Raji (cell line): ENCODE data around the gene BCL2L13.

Experiments
- POLR2A ChIP-seq: IDR thresholded peaks from 2 replicates; pipeline ENCODE4 v1.6.1; 2011; ENCODE audit warnings: low read depth, low read length, control low read depth; ENCODE audit not compliant: insufficient read depth

BCL2L13 gene

DNA sequence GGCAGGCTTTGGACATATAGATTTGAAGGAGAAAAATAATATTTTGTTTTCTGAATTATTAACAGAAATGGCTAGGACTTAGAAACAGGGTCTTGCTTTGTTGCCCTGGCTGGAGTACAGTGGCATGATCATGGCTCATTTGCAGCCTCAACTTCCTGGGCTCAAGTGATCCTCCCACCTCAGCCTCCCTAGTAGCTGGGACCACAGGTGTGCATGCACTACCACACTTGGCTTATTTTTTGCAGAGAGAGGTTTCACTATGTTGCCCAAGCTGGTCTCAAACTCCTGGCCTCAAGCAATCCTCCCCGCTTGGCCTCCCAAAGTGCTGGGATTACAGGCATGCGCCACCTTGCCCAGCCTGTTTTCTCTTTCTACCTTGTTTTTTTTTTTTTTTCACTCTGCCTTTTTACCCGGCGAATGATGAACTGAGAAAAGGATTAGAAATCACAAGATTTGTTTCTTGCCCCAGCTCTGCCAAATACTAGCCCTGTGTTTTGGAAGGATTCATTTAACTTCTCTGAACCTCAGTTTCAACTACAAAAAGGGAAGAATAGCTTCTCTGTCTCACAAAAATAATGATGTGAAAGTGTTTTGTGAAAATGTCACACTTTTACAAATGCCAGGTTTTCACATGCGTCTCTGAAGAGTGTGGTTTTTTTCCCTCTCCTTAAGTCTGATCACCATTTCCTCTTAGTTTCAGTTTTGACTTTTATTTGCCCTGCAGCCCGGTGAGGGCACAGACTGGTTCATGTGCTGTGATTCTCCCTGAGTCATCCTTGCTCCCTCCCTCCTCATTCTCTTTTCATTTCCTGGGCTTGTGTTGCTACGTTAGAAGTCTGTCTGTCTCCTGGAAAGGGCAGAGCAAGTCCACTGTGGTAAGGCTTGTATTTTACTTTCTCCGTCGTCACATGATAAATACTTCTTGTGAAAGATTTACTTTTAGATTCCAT is 67.7 kb downstream of the BCL2L13 start:
- TF ChIP-seq POLR2A, result no peak

DNA sequence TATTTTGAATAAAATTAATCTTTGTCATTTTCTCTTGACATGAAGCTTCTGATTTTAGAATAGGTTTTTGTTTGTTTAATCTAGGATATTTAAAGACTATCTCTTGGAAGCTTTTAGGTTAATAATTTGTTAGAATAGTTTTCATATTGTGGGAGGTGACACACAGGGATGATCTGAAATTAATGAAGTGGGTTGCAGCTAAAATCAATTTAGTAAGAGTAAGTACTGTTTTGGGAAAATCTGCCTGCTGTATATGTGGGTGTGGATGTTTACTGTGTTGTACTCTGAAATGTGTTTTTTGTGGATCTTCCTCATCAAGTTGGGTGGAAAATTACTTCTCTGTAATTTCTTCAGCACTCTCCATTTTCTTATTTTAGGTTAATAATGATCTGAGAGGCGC is 68.4 kb downstream of the BCL2L13 start:
- no peak for TF ChIP-seq POLR2A

DNA sequence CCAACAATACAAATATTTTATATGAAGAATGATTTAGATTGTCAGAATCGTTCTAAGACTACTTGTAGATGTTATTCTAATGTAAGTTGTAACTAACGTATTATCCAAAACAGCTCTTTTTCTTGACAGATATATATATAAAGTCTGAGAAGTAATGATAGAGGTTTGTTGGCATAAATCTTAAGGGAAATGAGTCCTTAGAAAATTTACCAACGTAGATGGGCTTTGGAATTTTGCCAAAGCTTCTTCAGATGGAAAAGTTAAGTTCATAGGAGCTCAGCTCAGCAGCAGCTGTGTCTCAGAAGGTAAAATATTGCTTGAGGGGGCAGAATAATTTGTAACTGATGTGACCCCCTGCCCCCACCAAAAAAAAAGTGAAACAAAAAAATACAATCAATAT is 69.0 kb downstream of the BCL2L13 start:
- TF ChIP-seq POLR2A, result no peak

DNA sequence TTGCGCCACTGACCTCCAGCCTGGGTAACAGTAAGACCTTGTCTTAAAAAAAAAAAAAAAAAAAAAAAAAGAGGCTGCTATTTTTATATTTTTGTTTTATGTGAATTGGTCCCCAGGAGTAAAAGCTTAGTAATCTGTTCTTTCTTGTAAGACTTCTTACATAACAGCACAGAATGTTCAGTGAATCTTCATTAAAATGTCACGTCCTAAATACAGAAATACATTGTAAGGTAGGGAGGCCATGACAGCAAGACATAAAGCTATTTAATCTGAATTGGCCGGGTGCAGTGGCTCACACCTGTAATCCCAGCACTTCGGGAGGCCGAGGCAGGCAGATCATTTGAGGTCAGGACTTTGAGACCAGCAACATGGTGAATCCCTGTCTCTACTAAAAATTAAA is 71.5 kb downstream of the BCL2L13 start:
- no peak for TF ChIP-seq POLR2A

DNA sequence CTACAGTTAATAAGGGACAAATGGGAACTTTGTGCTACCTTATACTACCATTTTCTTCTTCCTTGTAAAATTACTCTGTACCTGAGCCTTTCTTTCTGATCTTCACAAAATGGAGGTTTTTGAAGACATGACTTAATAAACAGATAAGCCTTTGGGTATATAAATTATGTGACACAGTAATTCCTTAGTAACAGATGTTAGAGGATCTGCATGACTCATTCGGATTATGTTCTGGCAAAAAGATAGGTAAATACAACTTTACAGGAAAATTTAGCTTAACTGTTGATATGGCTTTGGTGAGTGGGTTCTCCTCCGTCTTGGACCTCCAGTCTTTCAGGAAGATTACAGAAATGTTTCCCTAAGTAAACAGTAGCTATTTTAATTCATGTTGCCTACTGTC is 73.9 kb downstream of the BCL2L13 start:
- TF ChIP-seq POLR2A, result no peak

DNA sequence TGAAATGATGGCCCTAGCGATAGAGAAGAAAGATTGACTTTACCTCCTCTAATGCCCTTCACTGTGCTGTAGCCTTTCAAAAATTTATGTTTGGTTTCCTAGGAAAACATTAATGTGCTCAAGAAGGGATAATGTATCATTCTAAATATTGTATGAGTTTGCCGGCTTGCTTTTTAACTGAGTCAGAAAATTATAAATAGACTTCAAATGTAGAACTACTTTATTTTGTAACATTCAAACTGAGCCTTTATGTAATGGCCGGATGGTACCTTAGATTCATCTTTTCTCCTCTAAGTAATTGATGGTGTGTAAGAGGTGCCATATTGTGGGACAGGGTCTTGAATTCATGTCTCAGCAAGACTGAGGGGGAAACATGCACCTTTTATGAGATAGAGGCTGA is 78.0 kb downstream of the BCL2L13 start:
- TF ChIP-seq POLR2A, result no peak

DNA sequence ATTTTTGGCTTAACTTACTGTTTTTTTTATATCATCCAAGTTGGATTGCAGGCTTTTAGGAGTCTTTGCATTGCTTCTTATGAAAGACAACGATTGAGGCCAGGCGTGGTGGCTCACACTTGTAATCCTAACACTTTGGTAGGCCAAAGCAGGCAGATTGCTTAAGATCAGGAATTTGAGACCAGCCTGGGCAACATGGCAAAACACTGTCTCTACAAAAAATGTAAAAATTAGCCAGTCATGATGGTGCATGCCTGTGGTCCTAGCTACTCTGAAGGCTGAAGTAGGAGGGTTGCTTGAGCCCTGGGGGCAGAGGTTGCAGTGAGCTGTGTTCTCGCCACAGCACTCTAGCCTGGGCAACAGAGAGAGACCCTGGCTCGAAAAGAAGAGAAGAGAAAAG is 79.2 kb downstream of the BCL2L13 start:
- no peak for TF ChIP-seq POLR2A

DNA sequence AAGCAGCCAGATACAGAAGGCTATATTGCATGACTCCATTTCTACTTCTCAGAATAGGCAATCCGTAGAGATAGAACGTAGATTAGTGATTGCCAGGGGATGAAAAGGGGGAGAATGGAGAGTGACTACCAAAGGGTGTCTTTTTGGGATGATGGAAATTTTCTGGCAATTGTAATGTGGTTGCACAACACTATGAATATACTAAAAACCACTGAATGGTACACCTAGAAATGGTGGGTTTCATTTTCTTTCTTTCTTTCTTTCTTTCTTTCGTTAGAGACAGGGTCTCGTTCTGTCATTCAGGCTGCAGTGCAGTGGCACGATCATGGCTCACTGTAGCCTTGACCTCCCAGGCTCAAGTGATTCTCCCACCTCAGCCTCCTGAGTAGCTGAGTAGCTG is 81.4 kb downstream of the BCL2L13 start:
- no peak for TF ChIP-seq POLR2A

DNA sequence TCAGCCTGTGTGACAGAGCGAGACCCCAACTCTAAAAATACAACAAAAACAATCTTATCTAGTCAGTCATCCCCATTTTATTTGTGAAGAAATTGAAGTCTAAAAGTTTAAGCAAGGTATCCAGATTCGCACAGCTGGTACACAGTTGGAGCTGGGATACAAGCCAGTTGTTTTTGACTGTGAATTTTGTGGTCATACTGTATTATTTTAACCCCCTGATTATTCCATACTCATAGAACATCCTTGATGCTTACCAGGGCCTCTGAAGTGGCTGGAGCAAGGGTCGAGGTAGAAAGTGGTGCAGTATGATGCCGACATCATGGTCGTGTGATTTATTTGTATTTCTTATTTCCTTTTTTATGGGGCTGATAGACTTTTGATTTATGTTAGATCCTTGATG is 85.7 kb downstream of the BCL2L13 start:
- no peak for TF ChIP-seq POLR2A

DNA sequence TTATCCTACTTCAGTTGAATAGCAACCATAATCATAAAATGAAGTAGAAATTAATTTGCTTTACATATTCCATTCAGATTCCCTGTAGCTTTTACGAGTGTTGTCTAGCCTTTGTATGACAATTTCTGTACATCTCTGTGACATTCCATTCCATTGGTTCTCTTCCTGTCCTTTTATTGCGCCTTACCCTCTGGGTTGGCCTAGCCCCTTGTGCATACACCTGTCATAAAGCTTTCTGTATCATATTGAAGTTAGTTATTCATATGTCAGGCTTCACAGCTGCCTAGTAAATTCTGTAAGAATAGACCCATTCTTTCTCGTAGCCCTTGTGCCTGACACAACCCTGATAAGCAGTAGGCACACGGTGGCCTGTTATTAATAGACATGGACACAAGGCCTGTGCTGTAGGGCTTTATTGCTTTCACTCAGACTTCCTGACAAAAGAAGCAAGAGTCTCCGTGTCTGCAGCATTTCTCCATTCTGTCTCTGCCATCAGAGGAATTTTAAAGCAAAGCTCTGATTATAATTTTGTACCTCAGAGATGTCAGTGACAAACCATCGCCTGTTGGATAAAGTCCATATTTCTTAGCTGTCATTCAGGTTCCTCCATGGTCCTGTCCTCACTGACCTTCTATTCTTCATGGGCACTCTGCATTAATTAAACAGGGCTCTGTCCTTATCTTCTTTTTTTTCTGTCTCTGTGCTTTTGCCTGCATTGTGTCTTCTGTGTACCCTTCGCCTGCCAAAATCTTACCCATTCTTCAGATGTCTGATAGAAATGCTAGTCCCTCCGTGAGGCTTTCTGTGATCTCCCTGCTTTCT is 86.3 kb downstream of the BCL2L13 start:
- TF ChIP-seq POLR2A, result no peak

DNA sequence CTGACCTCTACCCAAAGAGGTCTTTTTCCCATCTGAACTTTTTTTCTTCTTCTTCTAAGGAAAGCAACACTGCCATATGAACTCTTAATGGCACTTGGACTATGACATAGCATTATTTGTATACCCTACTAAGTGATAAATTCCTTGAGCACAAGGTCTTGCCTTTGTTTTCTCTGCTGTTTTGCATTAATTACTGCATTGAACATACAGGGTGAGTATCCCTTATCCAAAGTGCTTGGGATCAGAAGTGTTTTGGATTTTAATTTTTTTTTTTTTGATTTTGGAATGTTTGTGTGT is 86.9 kb downstream of the BCL2L13 start:
- TF ChIP-seq POLR2A, result no peak

DNA sequence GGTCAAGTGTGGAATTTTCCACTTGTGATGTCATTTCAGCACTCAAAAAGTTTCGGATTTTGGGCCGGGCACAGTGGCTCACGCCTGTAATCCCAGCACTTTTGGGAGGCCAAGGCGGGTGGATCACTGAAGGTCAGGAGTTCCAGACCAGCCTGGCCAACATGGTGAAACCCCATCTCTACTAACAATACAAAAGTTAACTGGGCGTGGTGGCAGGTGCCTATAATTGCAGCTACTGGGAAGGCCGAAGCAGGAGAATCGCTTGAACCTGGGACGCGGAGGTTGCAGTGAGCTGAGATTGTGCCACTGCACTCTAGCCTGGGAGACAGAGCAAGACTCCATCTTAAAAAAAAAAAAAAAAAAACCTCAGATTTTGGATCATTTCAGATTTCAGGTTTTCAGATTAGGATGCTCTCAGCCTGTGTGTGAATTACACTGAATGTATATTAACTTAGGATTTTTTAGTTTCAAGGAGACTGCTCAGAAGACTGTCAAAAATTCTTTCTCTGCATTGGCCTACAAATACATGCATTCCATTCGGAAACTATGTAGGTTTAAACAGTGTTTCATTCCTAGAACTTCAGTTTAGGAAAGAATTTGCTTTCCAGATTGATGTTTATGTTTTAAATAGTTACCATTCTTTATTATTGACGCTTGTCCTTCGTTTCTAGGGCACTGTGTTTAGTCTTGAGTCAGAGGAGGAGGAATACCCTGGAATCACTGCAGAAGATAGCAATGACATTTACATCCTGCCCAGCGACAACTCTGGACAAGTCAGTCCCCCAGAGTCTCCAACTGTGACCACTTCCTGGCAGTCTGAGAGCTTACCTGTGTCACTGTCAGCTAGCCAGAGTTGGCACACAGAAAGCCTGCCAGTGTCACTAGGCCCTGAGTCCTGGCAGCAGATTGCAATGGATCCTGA is 87.7 kb downstream of the BCL2L13 start:
- no peak for TF ChIP-seq POLR2A

DNA sequence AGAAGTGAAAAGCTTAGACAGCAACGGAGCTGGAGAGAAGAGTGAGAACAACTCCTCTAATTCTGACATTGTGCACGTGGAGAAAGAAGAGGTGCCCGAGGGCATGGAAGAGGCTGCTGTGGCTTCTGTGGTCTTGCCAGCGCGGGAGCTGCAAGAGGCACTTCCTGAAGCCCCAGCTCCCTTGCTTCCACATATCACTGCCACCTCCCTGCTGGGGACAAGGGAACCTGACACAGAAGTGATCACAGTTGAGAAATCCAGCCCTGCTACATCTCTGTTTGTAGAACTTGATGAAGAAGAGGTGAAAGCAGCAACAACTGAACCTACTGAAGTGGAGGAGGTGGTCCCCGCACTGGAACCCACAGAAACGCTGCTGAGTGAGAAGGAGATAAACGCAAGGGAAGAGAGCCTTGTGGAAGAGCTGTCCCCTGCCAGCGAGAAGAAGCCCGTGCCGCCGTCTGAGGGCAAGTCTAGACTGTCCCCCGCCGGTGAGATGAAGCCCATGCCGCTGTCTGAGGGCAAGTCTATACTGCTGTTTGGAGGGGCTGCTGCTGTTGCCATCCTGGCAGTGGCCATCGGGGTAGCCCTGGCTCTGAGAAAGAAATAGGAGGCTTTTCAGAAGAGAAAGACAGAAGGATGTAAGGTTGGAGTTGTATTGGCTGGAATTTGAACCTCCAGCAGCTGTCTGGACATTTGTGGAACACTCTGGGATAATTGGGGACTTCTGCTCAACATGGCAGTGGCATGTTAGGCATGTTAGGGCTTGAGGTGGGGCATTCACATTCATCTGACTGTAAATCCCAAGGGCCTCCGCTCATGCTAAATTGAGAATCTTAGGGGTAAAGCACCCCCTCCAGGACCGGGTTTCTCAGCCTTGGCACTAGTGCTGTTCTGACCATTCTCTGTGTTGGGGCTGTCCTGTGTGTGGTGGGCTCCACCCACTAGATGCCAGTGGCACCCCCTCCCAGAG is 88.7 kb downstream of the BCL2L13 start:
- no peak for TF ChIP-seq POLR2A

DNA sequence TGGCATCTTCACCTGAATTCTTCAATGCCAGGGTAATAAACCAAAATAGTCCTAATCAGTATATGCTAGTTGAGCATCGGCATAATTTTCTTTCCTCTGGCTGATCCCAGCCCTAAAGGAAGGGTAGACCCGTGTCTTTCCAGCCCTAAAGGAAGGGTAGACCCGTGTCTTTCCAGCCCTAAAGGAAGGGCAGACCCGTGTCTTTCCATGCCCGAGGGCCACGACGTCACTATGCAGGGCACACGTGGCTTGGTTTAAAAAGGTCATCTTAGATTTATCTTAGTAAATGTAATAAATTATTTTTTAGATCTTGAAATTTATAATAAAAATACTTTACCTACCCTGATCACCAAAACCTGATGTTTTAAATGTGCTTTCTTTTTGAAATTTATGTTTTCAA is 90.2 kb downstream of the BCL2L13 start:
- no peak for TF ChIP-seq POLR2A
